Esophagus muscularis mucosa (tissue), 4 donors: Measurements from ENCODE around the gene ESPL1.

ENCODE experiments used
- EP300 ChIP-seq: sonication (generic); formaldehyde crosslinking; IDR thresholded peaks from one replicate; pipeline ENCODE4 v1.6.1; 2017; ENCODE audit warnings: antibody characterized with exemption
- POLR2A ChIP-seq: fragments of 450-650 bp; IDR thresholded peaks from one replicate; pipeline ENCODE4 v1.6.1; 2017; ENCODE audit warnings: antibody characterized with exemption, moderate library complexity, mild to moderate bottlenecking, low read depth
- TF ChIP-seq, protein P1 (sequence below), 3 experiments: fragments of 200-600 bp in 2 of 3; fragments of 450-650 bp in 1 of 3; sonication (generic) in 2 of 3; IDR thresholded peaks; one replicate each; pipeline ENCODE4 v1.5.1; 2017 to 2019; ENCODE audit warnings: antibody characterized with exemption in 3 of 3, mild to moderate bottlenecking in 2 of 3, moderate library complexity in 1 of 3

DNA sequence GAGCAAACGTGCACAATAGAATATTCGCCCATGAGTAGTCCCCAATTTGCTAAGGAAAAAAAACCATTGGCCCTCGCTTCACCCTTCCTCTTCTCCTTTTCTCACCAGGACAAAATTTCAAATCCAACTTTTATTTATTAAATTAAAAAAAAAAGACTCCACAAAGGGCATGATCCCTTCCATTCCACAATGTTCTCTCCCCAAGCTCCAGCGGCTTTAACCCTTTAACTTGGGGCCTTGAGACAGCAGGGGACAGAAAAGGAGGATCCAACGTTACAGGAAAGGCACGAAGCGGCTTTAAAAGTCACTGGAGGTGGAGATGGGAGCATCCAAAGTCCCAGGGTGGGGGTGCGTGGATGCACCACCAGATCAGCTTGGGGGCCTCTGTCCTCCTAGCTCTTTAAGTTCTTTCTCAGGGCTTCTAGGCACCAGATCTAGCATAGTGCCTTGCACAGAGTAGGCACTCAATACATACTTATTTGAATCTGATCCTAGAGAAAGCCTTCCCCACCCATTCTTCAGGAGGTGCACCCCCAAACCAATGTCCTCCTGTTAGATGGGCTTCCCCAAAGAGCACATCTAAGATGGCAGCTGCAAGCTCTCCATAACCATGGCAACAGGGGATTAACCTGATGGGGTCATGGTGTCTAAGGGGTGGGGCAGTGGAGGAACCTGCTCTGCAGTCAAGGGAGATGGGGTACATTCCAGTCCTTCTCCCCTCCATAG lies 58.5 kb downstream of the ESPL1 start:
- TF ChIP-seq EP300 (no peak), POLR2A (no peak)
- TF ChIP-seq, protein P1, sequence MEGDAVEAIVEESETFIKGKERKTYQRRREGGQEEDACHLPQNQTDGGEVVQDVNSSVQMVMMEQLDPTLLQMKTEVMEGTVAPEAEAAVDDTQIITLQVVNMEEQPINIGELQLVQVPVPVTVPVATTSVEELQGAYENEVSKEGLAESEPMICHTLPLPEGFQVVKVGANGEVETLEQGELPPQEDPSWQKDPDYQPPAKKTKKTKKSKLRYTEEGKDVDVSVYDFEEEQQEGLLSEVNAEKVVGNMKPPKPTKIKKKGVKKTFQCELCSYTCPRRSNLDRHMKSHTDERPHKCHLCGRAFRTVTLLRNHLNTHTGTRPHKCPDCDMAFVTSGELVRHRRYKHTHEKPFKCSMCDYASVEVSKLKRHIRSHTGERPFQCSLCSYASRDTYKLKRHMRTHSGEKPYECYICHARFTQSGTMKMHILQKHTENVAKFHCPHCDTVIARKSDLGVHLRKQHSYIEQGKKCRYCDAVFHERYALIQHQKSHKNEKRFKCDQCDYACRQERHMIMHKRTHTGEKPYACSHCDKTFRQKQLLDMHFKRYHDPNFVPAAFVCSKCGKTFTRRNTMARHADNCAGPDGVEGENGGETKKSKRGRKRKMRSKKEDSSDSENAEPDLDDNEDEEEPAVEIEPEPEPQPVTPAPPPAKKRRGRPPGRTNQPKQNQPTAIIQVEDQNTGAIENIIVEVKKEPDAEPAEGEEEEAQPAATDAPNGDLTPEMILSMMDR (IDR thresholded peaks at IDR 0.05): no peak
